Gastroesophageal sphincter (tissue), 4 donors: ENCODE results near the gene FCN2. TPM values are rescaled to one million over a fixed set of nuclear protein-coding genes. Genes with fewer than 3 reads are reported as not detected.
A peak's percentile ranks its signal among the peaks of the same experiment; 100 is the strongest.

Experiments used
- ATAC-seq: fragments of 150-250 bp; one replicate; pipeline ENCODE4 v1.9.1; 2016; ENCODE audit warnings: mild to moderate bottlenecking, moderate library complexity
- H3K27ac ChIP-seq, 4 donors: fragments of 200-600 bp; sonication (generic) in 3 of 4; 1 replicate in 3 of 4; 2 replicates in 1 of 4; pipeline ENCODE4 v1.5.1; 2016 to 2019
- H3K27me3 ChIP-seq: fragments of 200-600 bp; sonication (generic); one replicate; pipeline ENCODE4 v1.5.1; 2019
- H3K36me3 ChIP-seq, 2 donors: fragments of 200-600 bp; sonication (generic); one replicate each; pipeline ENCODE4 v1.5.1; 2019; ENCODE audit warnings: control low read depth in 1 of 2
- H3K4me1 ChIP-seq, 3 donors: fragments of 200-600 bp; sonication (generic); 1 replicate in 2 of 3; 2 replicates in 1 of 3; pipeline ENCODE4 v1.5.1; 2016 to 2019; ENCODE audit warnings: control low read depth in 2 of 3
- H3K4me3 ChIP-seq, 2 donors: fragments of 200-600 bp; sonication (generic); one replicate each; pipeline ENCODE4 v1.5.1; 2019; ENCODE audit warnings: mild to moderate bottlenecking in 1 of 2, moderate library complexity in 1 of 2
- H3K9me3 ChIP-seq, 3 donors: fragments of 200-600 bp; sonication (generic); one replicate each; pipeline ENCODE4 v1.5.1; 2017 to 2019; ENCODE audit warnings: control low read depth in 2 of 3
- EP300 ChIP-seq: sonication (generic); formaldehyde crosslinking; IDR thresholded peaks from one replicate; pipeline ENCODE4 v1.6.1; 2017; ENCODE audit warnings: antibody characterized with exemption, mild to moderate bottlenecking
- POLR2A ChIP-seq, 2 donors: fragments of 450-650 bp; IDR thresholded peaks; one replicate each; pipeline ENCODE4 v1.6.1; 2017; ENCODE audit warnings: antibody characterized with exemption in 2 of 2, mild to moderate bottlenecking in 2 of 2, moderate library complexity in 1 of 2
- POLR2AphosphoS5 ChIP-seq: sonication (generic); formaldehyde crosslinking; IDR thresholded peaks from one replicate; pipeline ENCODE4 v1.6.1; 2017; ENCODE audit warnings: antibody characterized with exemption
- WGBS, 2 donors: methylation state at CpG; one replicate each; pipeline ENCODE4 v1.1.5; 2018; ENCODE audit warnings: low coverage in 1 of 2; 5-methylcytosine and 5-hydroxymethylcytosine counted together
- total RNA-seq, 4 donors: library from RNA; depleted of rRNA; stranded (reverse); fragments of >200 nt; gene quantifications; one replicate each; pipeline ENCODE4 v1.1.0, GENCODE V29; 2016
- TF ChIP-seq, protein P1 (sequence below), 4 experiments: fragments of 200-600 bp in 2 of 4; fragments of 450-650 bp in 2 of 4; sonication (generic) in 1 of 4; IDR thresholded peaks; one replicate each; pipeline ENCODE4 v1.5.1; 2017 to 2019; ENCODE audit warnings: antibody characterized with exemption in 4 of 4, mild to moderate bottlenecking in 2 of 4, moderate library complexity in 2 of 4

Gene FCN2
- total RNA-seq, 4 donors from 2014 or later = not detected

DNA sequence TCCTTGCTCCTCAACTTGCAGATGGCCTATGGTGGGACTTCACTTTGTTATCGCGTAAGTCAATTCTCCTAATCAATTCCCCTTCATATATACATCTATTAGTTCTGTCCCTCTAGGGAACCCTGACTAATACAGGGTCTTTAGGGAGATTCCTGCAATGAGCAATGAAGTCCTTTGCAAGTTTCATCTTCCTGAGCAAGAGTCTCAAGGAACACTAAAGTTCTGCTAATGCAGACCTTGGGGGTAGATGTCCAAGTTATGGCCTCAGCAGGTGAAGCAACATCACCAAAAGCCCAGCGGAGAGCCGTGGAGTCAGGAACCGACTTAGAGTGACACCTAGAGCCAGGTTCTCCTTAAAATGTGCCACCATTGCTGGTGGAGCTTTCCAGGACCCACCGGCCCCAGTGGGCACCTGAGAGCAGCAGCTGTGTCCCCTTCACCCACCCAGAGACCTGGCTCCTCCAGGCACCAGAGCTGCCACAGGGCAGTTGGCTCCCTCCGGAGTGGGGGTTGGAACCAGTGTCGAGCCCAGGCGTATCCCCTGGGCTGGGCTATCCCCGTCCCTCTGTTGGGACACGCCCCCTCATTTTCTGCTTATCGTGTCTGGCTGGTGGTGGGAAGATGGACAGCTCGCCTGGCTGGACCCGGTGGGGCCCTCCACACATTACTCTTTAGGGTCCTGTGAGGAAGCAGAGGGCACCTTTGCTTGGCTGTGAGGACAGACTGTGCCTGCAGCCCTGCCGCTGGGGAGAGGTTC, 48.0 kb downstream of the FCN2 start:
- no peak for ATAC-seq
- no peaks in the 10 kb centered on the region for H3K9me3 ChIP-seq
- 87 to 100% methylated on average over 2 to 3 of the region's 15 CpGs for WGBS, 2 donors

DNA sequence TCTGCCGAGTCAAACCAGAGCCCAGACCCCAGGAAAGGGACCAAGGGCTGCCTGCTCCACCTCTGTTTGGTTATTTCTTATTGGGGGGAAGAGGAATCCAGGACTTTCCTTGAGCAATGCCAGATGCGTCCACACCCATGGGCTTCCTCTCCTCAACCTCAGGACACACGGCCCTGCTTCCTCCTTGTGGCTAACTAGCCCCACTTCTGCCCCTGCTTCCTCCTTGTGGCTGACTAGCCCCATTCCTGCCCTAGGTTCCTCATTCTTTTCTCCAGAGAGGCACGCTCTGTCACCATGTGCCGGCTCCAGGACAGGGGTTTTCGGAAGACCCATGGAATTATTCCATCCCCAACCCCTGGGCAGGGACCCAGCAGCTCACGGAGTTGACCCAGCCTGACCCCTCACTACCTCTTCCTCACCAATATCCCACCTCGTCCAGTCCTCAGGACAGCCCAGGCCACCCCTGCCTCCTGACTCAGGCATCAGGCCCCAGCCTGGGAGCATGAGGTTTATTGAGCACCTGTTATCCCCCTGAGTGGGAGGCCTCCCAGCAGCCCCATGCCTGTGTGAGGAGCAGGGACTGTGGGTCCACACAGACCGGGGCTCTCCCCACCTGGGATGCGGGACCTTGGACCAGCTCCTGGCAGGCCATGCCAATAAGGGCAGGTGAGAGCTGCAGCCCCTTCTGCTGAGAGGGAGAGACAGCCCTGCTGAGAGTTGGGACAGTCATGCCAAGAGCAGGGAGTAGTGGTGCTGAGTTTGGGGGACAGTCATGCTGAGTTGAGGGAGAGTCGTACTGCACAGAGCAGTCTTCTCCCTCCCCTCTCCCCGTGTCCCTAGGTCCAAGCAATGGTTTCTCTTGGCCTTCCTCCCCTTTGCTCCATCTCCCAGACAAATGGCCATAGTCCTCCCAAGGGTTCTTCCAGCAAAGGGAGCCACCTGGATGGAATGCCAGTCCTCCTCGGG, 48.9 kb downstream of the FCN2 start:
- Histone ChIP-seq H3K4me3 (no peak overlapping the region), H3K27ac (no peak overlapping the region), H3K27me3 (peaks cover 40% of the 10 kb centered on the region), H3K36me3 (no peaks in the 10 kb centered on the region), H3K9me3 (no peaks in the 10 kb centered on the region), H3K4me1 (no peaks in the 10 kb centered on the region)
- ATAC-seq = peak; percentile 73
- TF ChIP-seq EP300 (no peak), POLR2A (IDR thresholded peaks at IDR 0.05) (no peak), POLR2AphosphoS5 (no peak)
- TF ChIP-seq, protein P1, sequence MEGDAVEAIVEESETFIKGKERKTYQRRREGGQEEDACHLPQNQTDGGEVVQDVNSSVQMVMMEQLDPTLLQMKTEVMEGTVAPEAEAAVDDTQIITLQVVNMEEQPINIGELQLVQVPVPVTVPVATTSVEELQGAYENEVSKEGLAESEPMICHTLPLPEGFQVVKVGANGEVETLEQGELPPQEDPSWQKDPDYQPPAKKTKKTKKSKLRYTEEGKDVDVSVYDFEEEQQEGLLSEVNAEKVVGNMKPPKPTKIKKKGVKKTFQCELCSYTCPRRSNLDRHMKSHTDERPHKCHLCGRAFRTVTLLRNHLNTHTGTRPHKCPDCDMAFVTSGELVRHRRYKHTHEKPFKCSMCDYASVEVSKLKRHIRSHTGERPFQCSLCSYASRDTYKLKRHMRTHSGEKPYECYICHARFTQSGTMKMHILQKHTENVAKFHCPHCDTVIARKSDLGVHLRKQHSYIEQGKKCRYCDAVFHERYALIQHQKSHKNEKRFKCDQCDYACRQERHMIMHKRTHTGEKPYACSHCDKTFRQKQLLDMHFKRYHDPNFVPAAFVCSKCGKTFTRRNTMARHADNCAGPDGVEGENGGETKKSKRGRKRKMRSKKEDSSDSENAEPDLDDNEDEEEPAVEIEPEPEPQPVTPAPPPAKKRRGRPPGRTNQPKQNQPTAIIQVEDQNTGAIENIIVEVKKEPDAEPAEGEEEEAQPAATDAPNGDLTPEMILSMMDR (IDR thresholded peaks at IDR 0.05) = no peak
- WGBS, 2 donors = 50% methylated on average over 6 of the region's 13 CpGs; no CpG with 5 or more reads in 1 of the 2 donors

More for the DNA sequence above, 48.0 kb downstream of the FCN2 start:
- Histone ChIP-seq H3K4me3 (no peak overlapping the region), H3K4me1 (no peaks in the 10 kb centered on the region), H3K36me3 (no peaks in the 10 kb centered on the region), H3K27me3 (peaks cover 32% of the 10 kb centered on the region), H3K27ac (no peak overlapping the region)
- TF ChIP-seq, protein P1 (IDR thresholded peaks at IDR 0.05) = no peak
- TF ChIP-seq POLR2A (IDR thresholded peaks at IDR 0.05) = no peak
- no peak for TF ChIP-seq EP300
- no peak for TF ChIP-seq POLR2AphosphoS5

DNA sequence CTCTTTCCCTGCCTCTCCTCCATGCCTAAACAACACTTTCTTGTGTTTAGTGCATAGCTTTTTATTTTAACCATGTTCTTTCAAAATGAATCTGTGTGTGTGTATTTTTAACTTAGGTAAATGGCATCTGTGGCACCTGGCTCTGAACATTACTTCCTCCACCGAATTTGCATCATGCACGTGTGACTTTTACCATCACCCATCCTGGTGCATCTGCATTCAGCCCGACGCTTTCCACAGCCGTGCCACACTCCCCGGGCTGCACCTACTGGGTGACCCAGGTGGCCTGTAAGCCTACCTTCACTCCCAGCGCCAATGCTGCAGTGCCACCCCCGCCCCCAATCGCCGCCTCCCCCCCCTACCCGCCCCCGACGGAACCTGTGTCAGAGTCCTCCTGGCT, 49.8 kb downstream of the FCN2 start:
- 53 to 80% methylated on average over 2 to 9 of the region's 13 CpGs for WGBS, 2 donors
- ATAC-seq = no peak

DNA sequence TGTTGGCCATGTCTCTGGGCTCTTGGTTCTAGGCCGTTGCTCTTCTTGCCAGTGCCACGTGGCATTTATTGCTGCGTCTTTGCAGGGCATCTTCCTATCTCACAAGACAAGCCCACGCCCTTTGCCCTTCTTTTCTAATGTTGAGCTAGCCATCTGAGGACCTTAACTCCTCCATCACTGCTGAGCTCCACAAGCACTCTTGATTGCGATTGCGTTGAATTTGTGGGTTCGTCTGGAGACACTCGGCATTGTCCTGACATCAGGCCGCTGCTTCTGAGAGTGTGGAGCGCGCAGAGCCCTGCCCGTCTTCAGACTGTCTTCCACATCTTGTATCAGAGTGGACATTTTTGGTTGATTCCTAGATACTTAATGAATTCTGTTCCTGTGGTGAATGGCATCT, 51.6 kb downstream of the FCN2 start:
- H3K4me1 ChIP-seq = no peaks in the 10 kb centered on the region
- H3K9me3 ChIP-seq = no peaks in the 10 kb centered on the region
- 84 to 94% methylated on average over 11 to 12 of the region's 12 CpGs for WGBS, 2 donors
- no peak overlapping the region for H3K27ac ChIP-seq
- no peaks in the 10 kb centered on the region for H3K36me3 ChIP-seq
- ATAC-seq = no peak
- TF ChIP-seq, protein P1 (IDR thresholded peaks at IDR 0.05) = no peak
- TF ChIP-seq EP300 (no peak), POLR2A (IDR thresholded peaks at IDR 0.05) (no peak), POLR2AphosphoS5 (no peak)
- no peak overlapping the region for H3K4me3 ChIP-seq
- peaks cover 64% of the 10 kb centered on the region for H3K27me3 ChIP-seq

More for the DNA sequence above, 49.8 kb downstream of the FCN2 start:
- Histone ChIP-seq H3K4me3 (no peak overlapping the region), H3K4me1 (no peaks in the 10 kb centered on the region), H3K9me3 (no peaks in the 10 kb centered on the region), H3K27ac (no peak overlapping the region), H3K36me3 (no peaks in the 10 kb centered on the region), H3K27me3 (peaks cover 49% of the 10 kb centered on the region)
- TF ChIP-seq POLR2A (IDR thresholded peaks at IDR 0.05) = no peak
- TF ChIP-seq, protein P1 (IDR thresholded peaks at IDR 0.05) = no peak
- TF ChIP-seq EP300 = no peak
- TF ChIP-seq POLR2AphosphoS5 = no peak
